ENCODE results near the gene HES3.

- TF ChIP-seq POLR2AphosphoS5 (IDR thresholded peaks at IDR 0.05; ENCODE audit: borderline replicate concordance, low read depth, low read length): no peak
- no peak for TF ChIP-seq FOXP2 (optimal IDR thresholded peaks at IDR 0.05; ENCODE audit: control extremely low read depth, extremely low read length, insufficient read depth)
- no peak for TF ChIP-seq EZH2 (IDR thresholded peaks at IDR 0.05)
Measured at GRCh38 chr1:6247651-6248050, 3.7 kb downstream of the HES3 start.
